Inflammatory macrophage treated with lipopolysaccharide for 4 hours (primary cell): ENCODE data around the gene CHCHD3.
A peak's percentile ranks its signal among the peaks of the same experiment; 100 is the strongest.

ENCODE experiments used
- DNase-seq: peaks from one replicate; pipeline ENCODE4 v3.0.0-alpha.2; 2020

CHCHD3 gene

GRCh38 chr7:133081599-133082389, at the start of gene CHCHD3:
Gene CHCHD3 (minus strand): TSS chr7:133082090. CDS start chr7:133081937, 153 bp downstream.
- DNase-seq, result peak; percentile 98

- DNase-seq, result no peak
These were observed 48.3 kb upstream of the CHCHD3 start for GRCh38 chr7:133130166-133130565.

DNA sequence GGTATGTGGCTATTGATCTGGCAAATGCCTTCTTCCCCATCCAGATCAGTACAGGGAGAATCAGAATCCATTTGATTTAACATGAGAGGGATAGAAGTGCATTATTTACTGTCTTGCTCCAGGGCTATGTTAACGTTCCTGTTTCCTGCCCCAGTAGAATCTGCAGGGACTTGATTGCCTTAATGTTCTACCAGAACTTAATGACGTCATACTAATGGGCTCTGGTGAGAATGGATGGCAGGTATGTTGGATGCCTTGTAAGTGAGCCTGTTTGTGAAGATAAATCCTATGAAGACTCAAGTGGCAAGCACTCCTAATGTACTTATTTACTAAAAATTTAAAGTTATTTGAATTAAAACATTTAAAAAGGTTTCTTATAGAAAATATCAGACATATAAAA, 44.5 kb upstream of the CHCHD3 start:
- DNase-seq, result no peak

DNA sequence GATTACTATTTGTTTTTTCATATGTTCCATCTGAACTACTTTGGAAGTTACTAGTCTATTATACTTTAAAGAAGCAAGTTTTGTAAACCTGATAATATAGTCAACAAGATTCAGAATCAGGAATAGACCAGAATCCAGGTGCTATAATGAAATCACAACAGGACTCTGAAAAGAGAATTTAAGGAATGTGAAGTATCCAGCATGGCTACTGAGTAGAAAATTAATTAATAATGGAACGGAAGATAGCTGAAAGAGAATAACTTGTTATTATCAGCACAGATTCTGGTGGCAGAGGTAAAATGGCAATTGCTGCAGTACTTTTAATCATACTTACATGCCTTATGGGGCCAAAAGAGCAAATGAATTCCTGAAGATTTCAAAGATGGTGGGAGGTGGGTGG, 43.1 kb upstream of the CHCHD3 start:
- no peak for DNase-seq

DNA sequence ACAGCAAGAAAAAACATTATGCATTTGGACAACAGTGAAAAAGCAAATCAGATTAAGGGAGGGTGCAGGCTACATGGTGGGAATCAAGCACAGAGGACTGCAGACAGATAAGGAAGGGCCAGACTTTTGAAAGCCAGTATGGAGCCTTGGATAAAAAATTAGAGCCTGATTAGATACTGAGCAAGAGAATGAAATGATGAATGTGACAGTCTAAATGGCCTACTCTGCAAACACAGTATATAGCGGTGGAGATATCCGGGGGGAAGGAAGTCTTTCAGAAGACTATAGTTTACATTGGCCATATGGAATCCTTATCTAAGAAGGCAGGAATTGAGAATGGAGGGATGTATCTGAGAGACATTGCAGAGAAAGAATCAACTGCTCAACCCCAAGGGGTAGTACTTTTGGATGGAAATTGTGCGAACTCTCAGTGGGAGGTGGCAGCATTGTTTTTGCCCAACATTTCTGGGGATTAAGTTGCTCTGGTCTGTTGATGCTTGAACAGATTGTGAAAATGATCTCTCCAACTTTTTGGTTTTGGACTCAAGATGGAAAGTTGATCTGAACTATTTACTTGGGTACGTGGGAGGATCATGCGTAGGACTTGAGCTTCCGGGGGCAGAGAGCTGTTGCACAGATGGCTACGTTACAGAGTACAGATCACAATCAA, 39.4 kb upstream of the CHCHD3 start:
- DNase-seq, result no peak

GRCh38 chr7:133119067-133119466, 37.2 kb upstream of the CHCHD3 start:
- DNase-seq, result no peak

- DNase-seq, result no peak
These were observed 36.4 kb upstream of the CHCHD3 start for GRCh38 chr7:133118261-133118660.

DNA sequence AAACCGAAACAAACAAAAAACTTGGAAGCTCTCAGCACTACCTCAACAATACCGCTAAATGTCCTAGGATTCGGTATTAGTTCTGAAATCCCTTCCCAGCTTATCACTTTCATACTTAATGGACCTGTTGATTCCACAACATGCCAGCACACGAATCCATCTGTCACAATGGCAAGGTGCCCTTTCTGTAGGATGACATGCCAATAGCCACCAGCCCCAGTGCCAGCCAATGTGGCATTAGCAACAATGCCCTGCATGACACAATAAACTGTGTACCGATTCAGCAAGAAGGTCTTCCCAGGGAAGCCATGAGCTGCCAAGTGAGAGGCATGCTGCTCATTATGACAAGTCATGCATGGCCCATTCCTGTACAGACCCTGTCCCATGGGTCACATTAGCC, 35.6 kb upstream of the CHCHD3 start:
- DNase-seq, result no peak

- DNase-seq, result no peak
These were observed 33.7 kb upstream of the CHCHD3 start for GRCh38 chr7:133115596-133115995.

- no peak for DNase-seq
These were observed 32.6 kb upstream of the CHCHD3 start for GRCh38 chr7:133114519-133114918.

- DNase-seq, result no peak
These were observed 31.1 kb upstream of the CHCHD3 start for GRCh38 chr7:133112976-133113375.

GRCh38 chr7:133112335-133112734, 30.4 kb upstream of the CHCHD3 start:
- DNase-seq, result no peak

DNA sequence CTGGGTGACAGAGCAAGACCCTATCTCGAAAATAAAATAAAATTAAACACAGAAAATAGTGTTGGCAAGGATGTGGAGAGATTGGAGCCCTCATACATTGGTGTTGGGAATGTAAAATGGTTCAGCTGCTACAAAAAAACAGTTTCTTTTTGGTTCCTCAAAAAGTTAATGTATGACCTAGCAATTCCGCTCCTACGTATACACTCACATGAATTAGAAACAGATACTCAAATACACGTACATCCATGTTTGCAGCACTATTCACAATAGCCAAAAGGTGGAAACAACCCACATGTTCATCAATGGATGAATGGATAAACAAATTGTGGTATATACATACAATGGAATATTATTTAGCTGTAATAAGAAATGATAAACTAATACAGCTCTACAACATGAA, 28.4 kb upstream of the CHCHD3 start:
- DNase-seq, result no peak

- DNase-seq, result no peak
These were observed 27.9 kb upstream of the CHCHD3 start for GRCh38 chr7:133109816-133110215.

GRCh38 chr7:133108023-133108422, 26.1 kb upstream of the CHCHD3 start:
- DNase-seq, result no peak

GRCh38 chr7:133102276-133103060, 20.6 kb upstream of the CHCHD3 start:
- no peak for DNase-seq

- no peak for DNase-seq
These were observed 17.9 kb upstream of the CHCHD3 start for GRCh38 chr7:133099633-133100286.

GRCh38 chr7:133095119-133095671, 13.3 kb upstream of the CHCHD3 start:
- DNase-seq, result no peak

DNA sequence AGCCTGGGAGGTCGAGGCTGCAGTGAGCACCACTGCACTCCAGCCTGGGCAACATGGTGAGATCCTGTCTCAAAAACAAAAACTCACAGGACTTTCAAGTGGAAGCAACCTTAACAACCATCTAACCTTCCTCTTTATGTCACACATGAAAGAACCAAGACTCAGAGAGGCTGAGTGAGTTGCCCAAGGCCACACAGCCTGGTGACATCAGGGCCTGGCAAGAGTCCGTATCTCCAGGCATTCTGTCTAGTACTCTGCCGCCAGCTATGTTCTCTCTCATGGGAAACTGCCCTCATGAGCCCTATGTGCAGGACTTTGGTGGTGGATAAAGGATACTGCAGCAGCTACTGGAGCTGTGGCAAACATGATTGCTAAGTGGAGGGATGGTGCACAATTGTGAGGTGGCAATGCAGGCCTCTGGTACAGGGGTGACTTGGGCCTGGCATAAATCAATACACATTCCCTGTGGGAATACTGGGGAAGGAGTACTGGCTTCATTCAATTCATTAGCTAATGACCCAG, 10.1 kb upstream of the CHCHD3 start:
- DNase-seq, result no peak

DNA sequence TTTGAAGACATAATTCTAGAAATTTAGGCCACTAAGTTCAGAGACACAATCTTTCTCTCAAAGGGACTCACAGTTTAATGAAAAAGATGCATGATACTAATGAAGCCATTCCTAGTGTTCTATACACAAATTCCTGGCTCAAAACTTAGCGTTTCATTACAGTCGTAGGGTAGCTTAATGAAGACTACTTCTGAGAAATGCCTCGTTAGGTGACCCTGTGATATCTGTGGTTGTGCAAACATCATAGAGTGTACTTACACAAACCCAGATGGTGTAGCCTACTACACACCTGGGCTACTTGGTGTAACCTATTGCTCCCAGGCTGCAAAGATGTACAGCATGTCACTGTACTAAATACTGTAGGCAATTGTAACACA, 488 bp upstream of the CHCHD3 start:
- DNase-seq, result no peak

DNA sequence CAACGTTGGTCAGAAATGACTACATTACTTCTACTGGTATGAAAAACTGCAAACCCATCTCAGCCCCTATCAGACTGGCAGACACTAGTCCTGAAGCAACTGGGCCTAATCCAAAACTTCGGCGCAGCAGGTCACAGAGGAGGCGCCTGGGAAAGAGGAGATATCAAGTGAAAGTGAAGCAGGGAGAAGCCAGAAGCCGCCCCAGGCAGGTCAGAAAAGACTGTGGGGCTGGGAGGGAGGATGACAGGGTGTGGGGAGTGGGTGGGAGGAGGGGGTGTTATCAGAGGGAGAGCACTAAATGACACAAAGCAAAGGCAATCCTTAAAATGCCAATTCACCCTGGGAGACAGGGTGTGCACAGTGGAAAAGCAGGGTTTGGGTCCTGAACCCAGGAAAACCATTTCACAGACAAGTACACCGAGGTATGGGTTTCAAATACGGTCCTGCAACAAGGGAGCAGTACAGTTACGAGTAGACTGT, 731 bp downstream of the CHCHD3 start:
- DNase-seq, result peak; percentile 23

DNA sequence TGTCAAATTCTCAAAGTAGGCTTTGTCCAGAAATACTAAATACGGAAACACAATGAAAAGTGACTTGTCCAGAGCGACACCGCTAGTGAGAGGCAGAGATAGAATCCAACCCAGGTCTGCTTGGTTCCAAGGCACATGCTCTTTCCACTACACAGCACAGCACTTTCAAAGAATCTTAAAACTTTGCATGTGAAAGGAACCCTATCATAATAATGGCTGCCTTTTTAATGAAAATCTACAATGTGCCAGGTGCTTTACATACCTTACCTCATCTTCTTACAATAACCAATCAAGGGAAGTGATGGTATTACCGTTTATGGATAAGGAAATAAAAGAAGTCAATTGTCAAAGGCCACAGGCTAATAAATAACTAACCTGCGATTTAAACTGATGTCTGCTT, 2.6 kb downstream of the CHCHD3 start:
- no peak for DNase-seq

GRCh38 chr7:133077394-133077793, 4.5 kb downstream of the CHCHD3 start:
- no peak for DNase-seq
